ENCODE results near the gene BLM. TPM values are rescaled to one million over a fixed set of nuclear protein-coding genes. Genes with fewer than 3 reads are reported as not detected.
A peak's percentile ranks its signal among the peaks of the same experiment; 100 is the strongest.
"Not testable (repeated sequence)": the region's sequence is repeated elsewhere in the genome, so short reads cannot be mapped to it uniquely, and the experiment has no call there.

BLM gene
- total RNA-seq, 2 experiments from 2014 or later: 59.4 to 63.7 TPM

GRCh38 chr15:90819390-90819789 lies 102.2 kb downstream of the BLM start:
- Mint-ChIP-seq H3K4me3 (no peak overlapping the region), H3K4me1 (peaks cover 76% of the 10 kb centered on the region), H3K9me3 (no peaks in the 10 kb centered on the region), H3K36me3 (ENCODE audit: low read depth) (peaks cover 29% of the 10 kb centered on the region), H3K27me3 (no peaks in the 10 kb centered on the region), H3K27ac (peak overlapping the region; percentile 70)
- POLR2A ChIA-PET: interaction anchor here (3.0 to 9.9 kb wide), 5 partner anchors 9 to 54 kb away, joined by 8 to 157 read pairs (median 64); no protein-coding TSS in a partner anchor
- CTCF ChIA-PET: no interaction called here
- DNase-seq: no peak

GRCh38 chr15:90819850-90820249 lies 102.7 kb downstream of the BLM start:
- Mint-ChIP-seq H3K4me1 (peaks cover 76% of the 10 kb centered on the region), H3K36me3 (ENCODE audit: low read depth) (peaks cover 27% of the 10 kb centered on the region), H3K27ac (peak overlapping the region; percentile 70), H3K9me3 (no peaks in the 10 kb centered on the region), H3K27me3 (no peaks in the 10 kb centered on the region), H3K4me3 (no peak overlapping the region)
- POLR2A ChIA-PET: interaction anchor here (7.1 to 9.9 kb wide), 2 partner anchors 8 to 54 kb away, joined by 56 to 143 read pairs; no protein-coding TSS in a partner anchor
- DNase-seq: no peak
- CTCF ChIA-PET: no interaction called here

- CTCF ChIA-PET: interaction anchor here (0.7 kb wide), 1 partner anchor 212 kb away, joined by 3 read pairs; no protein-coding TSS in a partner anchor
- POLR2A ChIA-PET: no interaction called here
- H3K27ac Mint-ChIP-seq: no peak overlapping the region
- H3K9me3 Mint-ChIP-seq: no peaks in the 10 kb centered on the region
- no peak overlapping the region for H3K4me3 Mint-ChIP-seq
- H3K27me3 Mint-ChIP-seq: no peaks in the 10 kb centered on the region
- DNase-seq: no peak
- peaks cover 72% of the 10 kb centered on the region for H3K4me1 Mint-ChIP-seq
- H3K36me3 Mint-ChIP-seq (ENCODE audit: low read depth): peaks cover 23% of the 10 kb centered on the region
Measured at GRCh38 chr15:90820481-90820880, 103.3 kb downstream of the BLM start.

- no peak overlapping the region for H3K4me3 Mint-ChIP-seq
- H3K27ac Mint-ChIP-seq: no peak overlapping the region
- ChIA-PET POLR2A (interaction anchor here (1.2 to 2.1 kb wide), 5 partner anchors 7 to 48 kb away, joined by 3 to 9 read pairs (median 5); no protein-coding TSS in a partner anchor), CTCF (interaction anchor here (0.6 kb wide), 1 partner anchor 577 kb away, joined by 3 read pairs; no protein-coding TSS in a partner anchor)
- peaks cover 7% of the 10 kb centered on the region for H3K9me3 Mint-ChIP-seq
- H3K27me3 Mint-ChIP-seq: no peaks in the 10 kb centered on the region
- DNase-seq: no peak
- H3K4me1 Mint-ChIP-seq: peaks cover 66% of the 10 kb centered on the region
- peaks cover 29% of the 10 kb centered on the region for H3K36me3 Mint-ChIP-seq (ENCODE audit: low read depth)
Measured at GRCh38 chr15:90822204-90822955, 105.2 kb downstream of the BLM start.

GRCh38 chr15:90823455-90823974 lies 106.4 kb downstream of the BLM start:
- no peak overlapping the region for H3K27ac Mint-ChIP-seq
- CTCF ChIA-PET: interaction anchor here (0.5 kb wide), 1 partner anchor 546 kb away, joined by 3 read pairs; no protein-coding TSS in a partner anchor

GRCh38 chr15:90825115-90825899 lies 108.2 kb downstream of the BLM start:
- ChIA-PET POLR2A (interaction anchor here (1.1 to 6.3 kb wide), 6 partner anchors 10 to 46 kb away, joined by 3 to 143 read pairs (median 8); no protein-coding TSS in a partner anchor), CTCF (interaction anchor here (1.5 kb wide), 2 partner anchors 7 to 60 kb away, joined by 3 to 6 read pairs; no protein-coding TSS in a partner anchor)
- not testable (repeated sequence) for H3K27ac Mint-ChIP-seq, DNase-seq, H3K9me3 Mint-ChIP-seq, H3K4me3 Mint-ChIP-seq, H3K27me3 Mint-ChIP-seq
- peaks cover 38% of the 10 kb centered on the region for H3K36me3 Mint-ChIP-seq (ENCODE audit: low read depth)
- peaks cover 66% of the 10 kb centered on the region for H3K4me1 Mint-ChIP-seq

More at GRCh38 chr15:90823455-90823974, 106.4 kb downstream of the BLM start:
- peaks cover 38% of the 10 kb centered on the region for H3K36me3 Mint-ChIP-seq (ENCODE audit: low read depth)
- no peak overlapping the region for H3K4me3 Mint-ChIP-seq
- no peak for DNase-seq
- POLR2A ChIA-PET: interaction anchor here (1.6 to 2.2 kb wide), 3 partner anchors 9 to 29 kb away, joined by 6 to 9 read pairs (median 7); no protein-coding TSS in a partner anchor
- peaks cover 66% of the 10 kb centered on the region for H3K4me1 Mint-ChIP-seq
- no peaks in the 10 kb centered on the region for H3K27me3 Mint-ChIP-seq
- H3K9me3 Mint-ChIP-seq: peaks cover 7% of the 10 kb centered on the region

- not testable (repeated sequence) for H3K9me3 Mint-ChIP-seq, DNase-seq, H3K4me3 Mint-ChIP-seq, H3K27me3 Mint-ChIP-seq
- ChIA-PET CTCF (interaction anchor here (1.5 kb wide), 2 partner anchors 8 to 59 kb away, joined by 3 to 6 read pairs; no protein-coding TSS in a partner anchor), POLR2A (interaction anchor here (1.1 to 6.3 kb wide), 7 partner anchors 11 to 77 kb away, joined by 3 to 143 read pairs (median 6); partner anchors contain the start of gene MAN2A2)
- H3K4me1 Mint-ChIP-seq: peaks cover 71% of the 10 kb centered on the region
- peaks cover 43% of the 10 kb centered on the region for H3K36me3 Mint-ChIP-seq (ENCODE audit: low read depth)
- H3K27ac Mint-ChIP-seq: peak overlapping the region; percentile 64
Measured at GRCh38 chr15:90826206-90826885, 109.2 kb downstream of the BLM start.

GRCh38 chr15:90826886-90827435 lies 109.8 kb downstream of the BLM start:
- H3K27me3 Mint-ChIP-seq: no peaks in the 10 kb centered on the region
- DNase-seq: no peak
- H3K4me3 Mint-ChIP-seq: no peak overlapping the region
- H3K9me3 Mint-ChIP-seq: peaks cover 7% of the 10 kb centered on the region
- peaks cover 71% of the 10 kb centered on the region for H3K4me1 Mint-ChIP-seq
- peaks cover 39% of the 10 kb centered on the region for H3K36me3 Mint-ChIP-seq (ENCODE audit: low read depth)
- ChIA-PET POLR2A (interaction anchor here (0.7 to 6.3 kb wide), 8 partner anchors 12 to 76 kb away, joined by 3 to 143 read pairs (median 5); partner anchors contain the start of gene MAN2A2), CTCF (interaction anchor here (1.5 kb wide), 2 partner anchors 9 to 59 kb away, joined by 3 to 6 read pairs; no protein-coding TSS in a partner anchor)
- peak overlapping the region; percentile 64 for H3K27ac Mint-ChIP-seq

GRCh38 chr15:90828111-90828510 lies 111.0 kb downstream of the BLM start:
- DNase-seq: no peak
- Mint-ChIP-seq H3K4me3 (no peak overlapping the region), H3K9me3 (peaks cover 7% of the 10 kb centered on the region), H3K4me1 (peaks cover 76% of the 10 kb centered on the region), H3K27ac (peak overlapping the region; percentile 63), H3K27me3 (no peaks in the 10 kb centered on the region), H3K36me3 (ENCODE audit: low read depth) (peaks cover 37% of the 10 kb centered on the region)
- ChIA-PET CTCF (no interaction called here), POLR2A (interaction anchor here (2.2 to 6.3 kb wide), 4 partner anchors 11 to 75 kb away, joined by 6 to 143 read pairs (median 18); partner anchors contain the start of gene MAN2A2)

GRCh38 chr15:90829126-90829525 lies 112.0 kb downstream of the BLM start:
- Mint-ChIP-seq H3K4me3 (peak overlapping the region; percentile 58), H3K4me1 (peaks cover 78% of the 10 kb centered on the region), H3K36me3 (ENCODE audit: low read depth) (peaks cover 40% of the 10 kb centered on the region), H3K27ac (peak overlapping the region; percentile 99), H3K9me3 (peaks cover 7% of the 10 kb centered on the region), H3K27me3 (no peaks in the 10 kb centered on the region)
- DNase-seq: no peak
- ChIA-PET POLR2A (interaction anchor here (1.0 to 6.4 kb wide), 11 partner anchors 7 to 112 kb away, joined by 3 to 143 read pairs (median 13); partner anchors contain the start of genes BLM, FURIN and UNC45A), CTCF (interaction anchor here (1.1 to 1.5 kb wide), 6 partner anchors 9 to 103 kb away, joined by 3 to 6 read pairs (median 6); no protein-coding TSS in a partner anchor)

GRCh38 chr15:90829942-90830440 lies 112.8 kb downstream of the BLM start:
- no peaks in the 10 kb centered on the region for H3K27me3 Mint-ChIP-seq
- peak overlapping the region; percentile 99 for H3K27ac Mint-ChIP-seq
- peak; percentile 81 for DNase-seq
- H3K9me3 Mint-ChIP-seq: peaks cover 7% of the 10 kb centered on the region
- ChIA-PET CTCF (interaction anchor here (0.9 to 3.6 kb wide), 10 partner anchors 8 to 102 kb away, joined by 3 to 14 read pairs (median 6); partner anchors contain the start of gene HDDC3), POLR2A (interaction anchor here (0.7 to 6.4 kb wide), 16 partner anchors 8 to 182 kb away, joined by 3 to 143 read pairs (median 9); partner anchors contain the start of genes BLM, FURIN and UNC45A)
- peaks cover 39% of the 10 kb centered on the region for H3K36me3 Mint-ChIP-seq (ENCODE audit: low read depth)
- peaks cover 78% of the 10 kb centered on the region for H3K4me1 Mint-ChIP-seq
- H3K4me3 Mint-ChIP-seq: peak overlapping the region; percentile 58

All from activated CD4-positive, alpha-beta memory T cell treated with anti-CD3 and anti-CD28 coated beads, Interleukin-2, amount 10 ng/mL, durations not matched to agents 7 days and 5 days (primary cell).